Stimulated activated CD4-positive, alpha-beta T cell treated with anti-CD3 and anti-CD28 coated beads, TNF-alpha, amount 100 ng/mL, for 48 hours (primary cell): ENCODE measurements around the gene ZFAND2B.
"Not testable (repeated sequence)": the region's sequence is repeated elsewhere in the genome, so short reads cannot be mapped to it uniquely, and the experiment has no call there.

Source experiments
- DNase-seq, 3 donors: peaks; one replicate each; pipeline ENCODE4 v3.0.0-alpha.2; 2020; ENCODE audit warnings: low read depth in 3 of 3

ZFAND2B gene

GRCh38 chr2:219175928-219176817 is 30.4 kb upstream of the ZFAND2B start:
- no peak for DNase-seq

GRCh38 chr2:219176818-219177551 is 29.6 kb upstream of the ZFAND2B start, which contains the start of gene CNPPD1:
Gene CNPPD1, minus strand, starts transcription at chr2:219176925. Its CDS starts 97 bp downstream, at chr2:219176828.
- peak; percentile 74 to 90 (median 77) for DNase-seq

GRCh38 chr2:219177552-219178376 is 28.8 kb upstream of the ZFAND2B start, which contains the start of gene RETREG2:
Gene RETREG2, plus strand, starts transcription at chr2:219178275. Its CDS starts 78 bp downstream, at chr2:219178353.
- peak; percentile 55 to 78 (median 61) for DNase-seq

- DNase-seq, result no peak
These were observed 28.0 kb upstream of the ZFAND2B start for GRCh38 chr2:219178377-219179175.

- no peak for DNase-seq
These were observed 26.7 kb upstream of the ZFAND2B start for GRCh38 chr2:219179601-219180465.

- no peak for DNase-seq
These were observed 25.6 kb upstream of the ZFAND2B start for GRCh38 chr2:219180961-219181360.

- no peak for DNase-seq
These were observed 25.1 kb upstream of the ZFAND2B start for GRCh38 chr2:219181531-219181930.

GRCh38 chr2:219182331-219183150 is 24.0 kb upstream of the ZFAND2B start:
- DNase-seq, result no peak

GRCh38 chr2:219183151-219183772 is 23.3 kb upstream of the ZFAND2B start:
- DNase-seq, result no peak

GRCh38 chr2:219184121-219184520 is 22.5 kb upstream of the ZFAND2B start:
- DNase-seq, result no peak

GRCh38 chr2:219186754-219187456 is 19.7 kb upstream of the ZFAND2B start:
- peak in 1 of 3 donors; percentile 30 for DNase-seq

- no peak for DNase-seq
These were observed 9.2 kb upstream of the ZFAND2B start for GRCh38 chr2:219197388-219197787.

GRCh38 chr2:219198974-219199373 is 7.6 kb upstream of the ZFAND2B start:
- DNase-seq, result no peak

- no peak for DNase-seq
These were observed 6.9 kb upstream of the ZFAND2B start for GRCh38 chr2:219199470-219200211.

- not testable (repeated sequence) for DNase-seq
These were observed 5.9 kb upstream of the ZFAND2B start for GRCh38 chr2:219200502-219201326.

- not testable (repeated sequence) for DNase-seq
These were observed 5.3 kb upstream of the ZFAND2B start for GRCh38 chr2:219201331-219201730.
